Muscle layer of colon (tissue), 2 donors: ENCODE measurements around the gene TCERG1L.

Experiments used
- H3K27ac ChIP-seq: one replicate; pipeline ENCODE4 v1.7.0; 2013; ENCODE audit warnings: low read depth, mild to moderate bottlenecking, low read length, moderate library complexity
- H3K27me3 ChIP-seq, 2 donors: one replicate each; pipeline ENCODE4 v1.7.0; 2013; ENCODE audit warnings: low read length in 2 of 2, mild to moderate bottlenecking in 2 of 2; ENCODE audit not compliant: insufficient read depth in 2 of 2, control insufficient read depth in 1 of 2
- H3K36me3 ChIP-seq: one replicate; pipeline ENCODE4 v1.7.0; 2013; ENCODE audit warnings: mild to moderate bottlenecking, low read length; ENCODE audit not compliant: insufficient read depth
- H3K4me1 ChIP-seq: one replicate; pipeline ENCODE4 v1.7.0; 2013; ENCODE audit warnings: mild to moderate bottlenecking, low read length; ENCODE audit not compliant: insufficient read depth
- H3K4me3 ChIP-seq, 2 donors: one replicate each; pipeline ENCODE4 v1.7.0; 2013; ENCODE audit warnings: low read length in 2 of 2, low read depth in 1 of 2, mild to moderate bottlenecking in 1 of 2, moderate library complexity in 1 of 2
- H3K9ac ChIP-seq: one replicate; pipeline ENCODE4 v1.7.0; 2013; ENCODE audit warnings: low read length
- H3K9me3 ChIP-seq: one replicate; pipeline ENCODE4 v1.7.0; 2013; ENCODE audit warnings: mild to moderate bottlenecking, low read length
- donor health status: abdominal sarcoma.
- donor health status: Adenocarcinoma of cecum.

Gene TCERG1L

GRCh38 chr10:131314799-131315198 is 3.3 kb upstream of the TCERG1L start:
- Histone ChIP-seq H3K9ac (no peak overlapping the region), H3K9me3 (no peaks in the 10 kb centered on the region), H3K27ac (no peak overlapping the region), H3K4me1 (no peaks in the 10 kb centered on the region), H3K36me3 (no peaks in the 10 kb centered on the region), H3K27me3 (peaks cover 6 to 25% of the 10 kb centered on the region in 2 donors), H3K4me3 (no peak overlapping the region)

GRCh38 chr10:131314148-131314547 is 2.6 kb upstream of the TCERG1L start:
- Histone ChIP-seq H3K27ac (no peak overlapping the region), H3K9ac (no peak overlapping the region), H3K4me3 (no peak overlapping the region), H3K9me3 (no peaks in the 10 kb centered on the region), H3K4me1 (no peaks in the 10 kb centered on the region), H3K36me3 (no peaks in the 10 kb centered on the region), H3K27me3 (peaks cover 6 to 31% of the 10 kb centered on the region in 2 donors)

- Histone ChIP-seq H3K4me3 (no peak overlapping the region), H3K27me3 (peaks cover 6 to 34% of the 10 kb centered on the region in 2 donors), H3K9ac (no peak overlapping the region), H3K36me3 (no peaks in the 10 kb centered on the region), H3K9me3 (no peaks in the 10 kb centered on the region), H3K27ac (no peak overlapping the region), H3K4me1 (no peaks in the 10 kb centered on the region)
These were observed 1.9 kb upstream of the TCERG1L start for GRCh38 chr10:131313377-131313776.

GRCh38 chr10:131312478-131312836 is 936 bp upstream of the TCERG1L start:
- Histone ChIP-seq H3K4me3 (no peak overlapping the region), H3K9me3 (no peaks in the 10 kb centered on the region), H3K36me3 (no peaks in the 10 kb centered on the region), H3K9ac (no peak overlapping the region), H3K27ac (no peak overlapping the region), H3K4me1 (no peaks in the 10 kb centered on the region), H3K27me3 (peaks cover 6 to 34% of the 10 kb centered on the region in 2 donors)

GRCh38 chr10:131311402-131311660 is 190 bp downstream of the TCERG1L start:
- Histone ChIP-seq H3K9ac (no peak overlapping the region), H3K27me3 (peaks cover 6 to 34% of the 10 kb centered on the region in 2 donors), H3K27ac (no peak overlapping the region), H3K4me3 (no peak overlapping the region), H3K4me1 (no peaks in the 10 kb centered on the region), H3K9me3 (no peaks in the 10 kb centered on the region), H3K36me3 (no peaks in the 10 kb centered on the region)

- H3K9me3 ChIP-seq = no peaks in the 10 kb centered on the region
- no peak overlapping the region for H3K9ac ChIP-seq
- H3K27ac ChIP-seq = no peak overlapping the region
- no peaks in the 10 kb centered on the region for H3K4me1 ChIP-seq
- H3K4me3 ChIP-seq = no peak overlapping the region
- H3K36me3 ChIP-seq = no peaks in the 10 kb centered on the region
- peaks cover 6 to 34% of the 10 kb centered on the region in 2 donors for H3K27me3 ChIP-seq
These were observed 745 bp downstream of the TCERG1L start for GRCh38 chr10:131310551-131311401.

GRCh38 chr10:131310142-131310541 is 1.4 kb downstream of the TCERG1L start:
- Histone ChIP-seq H3K27me3 (peaks cover 6 to 34% of the 10 kb centered on the region in 2 donors), H3K27ac (no peak overlapping the region), H3K36me3 (no peaks in the 10 kb centered on the region), H3K4me3 (no peak overlapping the region), H3K4me1 (no peaks in the 10 kb centered on the region), H3K9ac (no peak overlapping the region), H3K9me3 (no peaks in the 10 kb centered on the region)

GRCh38 chr10:131300508-131300907 is 11.0 kb downstream of the TCERG1L start:
- H3K27ac ChIP-seq = no peak overlapping the region
- H3K36me3 ChIP-seq = no peaks in the 10 kb centered on the region
- H3K4me3 ChIP-seq = no peak overlapping the region
- no peak overlapping the region for H3K9ac ChIP-seq
- no peaks in the 10 kb centered on the region for H3K27me3 ChIP-seq
- peaks cover 10% of the 10 kb centered on the region for H3K9me3 ChIP-seq
- no peaks in the 10 kb centered on the region for H3K4me1 ChIP-seq

- no peak overlapping the region for H3K9ac ChIP-seq
- H3K36me3 ChIP-seq = no peaks in the 10 kb centered on the region
These were observed 20.7 kb downstream of the TCERG1L start for GRCh38 chr10:131290781-131291180.

GRCh38 chr10:131288648-131289047 is 22.9 kb downstream of the TCERG1L start:
- no peak overlapping the region for H3K4me3 ChIP-seq
- no peaks in the 10 kb centered on the region for H3K4me1 ChIP-seq
- H3K36me3 ChIP-seq = no peaks in the 10 kb centered on the region
- no peak overlapping the region for H3K9ac ChIP-seq
- no peaks in the 10 kb centered on the region for H3K9me3 ChIP-seq
- no peaks in the 10 kb centered on the region for H3K27me3 ChIP-seq
- no peak overlapping the region for H3K27ac ChIP-seq

More at GRCh38 chr10:131290781-131291180, 20.7 kb downstream of the TCERG1L start:
- H3K27ac ChIP-seq = no peak overlapping the region
- H3K4me3 ChIP-seq = no peak overlapping the region
- H3K27me3 ChIP-seq = no peaks in the 10 kb centered on the region
- H3K4me1 ChIP-seq = no peaks in the 10 kb centered on the region
- H3K9me3 ChIP-seq = no peaks in the 10 kb centered on the region

- Histone ChIP-seq H3K4me3 (no peak overlapping the region), H3K27ac (no peak overlapping the region), H3K36me3 (no peaks in the 10 kb centered on the region), H3K9me3 (no peaks in the 10 kb centered on the region), H3K9ac (no peak overlapping the region), H3K27me3 (no peaks in the 10 kb centered on the region), H3K4me1 (no peaks in the 10 kb centered on the region)
These were observed 28.6 kb downstream of the TCERG1L start for GRCh38 chr10:131282961-131283360.

GRCh38 chr10:131280101-131280500 is 31.4 kb downstream of the TCERG1L start:
- H3K4me3 ChIP-seq = no peak overlapping the region
- H3K36me3 ChIP-seq = no peaks in the 10 kb centered on the region
- no peak overlapping the region for H3K9ac ChIP-seq
- H3K9me3 ChIP-seq = no peaks in the 10 kb centered on the region
- H3K4me1 ChIP-seq = no peaks in the 10 kb centered on the region
- H3K27ac ChIP-seq = no peak overlapping the region
- no peaks in the 10 kb centered on the region for H3K27me3 ChIP-seq
